Measurements from ENCODE around the gene AKTIP. TPM values are rescaled to one million over a fixed set of nuclear protein-coding genes. Genes with fewer than 3 reads are reported as not detected.

AKTIP gene
- total and polyA plus RNA-seq, 4 donors, result 56.8 to 76.2 (median 68.5) TPM

DNA sequence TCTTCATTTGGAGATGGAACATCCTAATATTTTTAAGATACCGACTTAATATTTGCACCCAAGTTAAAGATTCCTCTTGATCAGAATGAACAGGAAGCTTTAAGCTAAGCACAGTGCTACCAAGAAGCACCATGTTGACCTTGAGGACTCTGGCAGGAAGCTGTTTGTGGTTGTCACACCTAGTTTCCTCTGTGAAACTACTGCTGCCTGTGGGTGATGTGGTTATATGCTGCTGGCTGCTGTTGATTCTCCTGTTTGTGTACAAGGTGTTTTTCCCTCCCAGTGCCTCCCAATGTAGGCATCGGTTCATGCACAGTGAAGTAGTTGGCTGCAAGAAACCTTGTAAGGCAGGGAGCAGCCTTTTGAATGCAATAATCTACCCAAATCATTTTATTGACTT lies 45.3 kb downstream of the AKTIP start:
- WGBS (ENCODE audit: insufficient coverage), result no CpG with 5 or more reads among the region's 2 CpGs
- Histone ChIP-seq H3K4me3 (ENCODE audit: low read depth, low read length) (no peak overlapping the region), H3K27me3 (ENCODE audit: control insufficient read depth, insufficient read depth, low read length) (no peaks in the 10 kb centered on the region), H3K9me3 (ENCODE audit: control insufficient read depth, insufficient read depth, low read length) (no peaks in the 10 kb centered on the region), H3K36me3 (ENCODE audit: control insufficient read depth, insufficient read depth, low read length) (peaks cover 14% of the 10 kb centered on the region), H3K27ac (ENCODE audit: low read depth, low read length) (no peak overlapping the region), H3K4me1 (ENCODE audit: control insufficient read depth, insufficient read depth, low read length) (no peaks in the 10 kb centered on the region)
- no peak for DNase-seq (ENCODE audit: low read depth in 4 of 6, low spot score in 6 of 6)

DNA sequence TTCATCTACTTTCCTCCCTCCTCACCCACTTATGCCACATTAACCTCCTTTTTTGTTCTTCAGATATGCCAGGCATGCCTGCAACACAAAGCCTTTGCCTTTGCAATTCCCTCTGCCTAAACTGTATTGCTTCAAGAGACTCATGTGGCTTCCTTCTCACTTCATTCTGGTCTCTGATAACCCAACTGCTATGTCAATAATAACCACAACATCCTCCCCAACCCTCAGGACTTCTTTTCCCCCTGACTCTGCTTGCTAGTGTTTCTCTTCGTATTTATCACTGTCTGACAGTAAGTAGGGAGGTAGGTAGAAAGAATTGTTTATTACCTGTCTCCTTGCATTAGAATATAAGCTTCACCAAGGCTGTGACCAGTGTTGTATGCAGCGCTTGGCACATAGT lies 46.4 kb downstream of the AKTIP start:
- Histone ChIP-seq H3K9me3 (ENCODE audit: control insufficient read depth, insufficient read depth, low read length) (no peaks in the 10 kb centered on the region), H3K4me3 (ENCODE audit: low read depth, low read length) (no peak overlapping the region), H3K4me1 (ENCODE audit: control insufficient read depth, insufficient read depth, low read length) (no peaks in the 10 kb centered on the region), H3K27me3 (ENCODE audit: control insufficient read depth, insufficient read depth, low read length) (no peaks in the 10 kb centered on the region), H3K36me3 (ENCODE audit: control insufficient read depth, insufficient read depth, low read length) (peaks cover 14% of the 10 kb centered on the region), H3K27ac (ENCODE audit: low read depth, low read length) (no peak overlapping the region)
- DNase-seq (ENCODE audit: low read depth in 4 of 6, low spot score in 6 of 6), result no peak
- WGBS (ENCODE audit: insufficient coverage), result no CpG with 5 or more reads among the region's 2 CpGs

DNA sequence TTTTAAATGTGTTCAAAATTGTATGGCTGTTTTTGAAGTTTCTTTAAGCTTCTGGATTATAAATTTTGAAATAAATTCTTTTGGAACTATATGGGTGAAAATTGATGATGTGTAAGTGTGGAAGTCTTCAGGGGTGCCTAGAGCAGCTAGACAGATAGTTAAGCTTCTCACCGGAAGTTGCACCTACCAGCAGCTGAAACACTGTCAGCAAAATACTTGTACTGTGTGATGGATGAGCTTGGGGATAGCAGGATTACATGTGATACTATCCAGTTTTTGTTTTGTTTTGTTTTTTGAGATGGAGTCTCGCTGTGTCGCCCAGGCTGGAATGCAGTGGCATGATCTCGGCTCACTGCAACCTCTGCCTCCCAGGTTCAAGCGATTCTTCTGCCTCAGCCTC lies 49.1 kb downstream of the AKTIP start:
- Histone ChIP-seq H3K9me3 (ENCODE audit: control insufficient read depth, insufficient read depth, low read length) (no peaks in the 10 kb centered on the region), H3K4me3 (ENCODE audit: low read depth, low read length) (no peak overlapping the region), H3K27me3 (ENCODE audit: control insufficient read depth, insufficient read depth, low read length) (no peaks in the 10 kb centered on the region), H3K27ac (ENCODE audit: low read depth, low read length) (no peak overlapping the region), H3K36me3 (ENCODE audit: control insufficient read depth, insufficient read depth, low read length) (peaks cover 17% of the 10 kb centered on the region), H3K4me1 (ENCODE audit: control insufficient read depth, insufficient read depth, low read length) (no peaks in the 10 kb centered on the region)
- no peak for DNase-seq (ENCODE audit: low read depth in 4 of 6, low spot score in 6 of 6)
- WGBS (ENCODE audit: insufficient coverage), result 95% methylated on average over 5 of the region's 5 CpGs

DNA sequence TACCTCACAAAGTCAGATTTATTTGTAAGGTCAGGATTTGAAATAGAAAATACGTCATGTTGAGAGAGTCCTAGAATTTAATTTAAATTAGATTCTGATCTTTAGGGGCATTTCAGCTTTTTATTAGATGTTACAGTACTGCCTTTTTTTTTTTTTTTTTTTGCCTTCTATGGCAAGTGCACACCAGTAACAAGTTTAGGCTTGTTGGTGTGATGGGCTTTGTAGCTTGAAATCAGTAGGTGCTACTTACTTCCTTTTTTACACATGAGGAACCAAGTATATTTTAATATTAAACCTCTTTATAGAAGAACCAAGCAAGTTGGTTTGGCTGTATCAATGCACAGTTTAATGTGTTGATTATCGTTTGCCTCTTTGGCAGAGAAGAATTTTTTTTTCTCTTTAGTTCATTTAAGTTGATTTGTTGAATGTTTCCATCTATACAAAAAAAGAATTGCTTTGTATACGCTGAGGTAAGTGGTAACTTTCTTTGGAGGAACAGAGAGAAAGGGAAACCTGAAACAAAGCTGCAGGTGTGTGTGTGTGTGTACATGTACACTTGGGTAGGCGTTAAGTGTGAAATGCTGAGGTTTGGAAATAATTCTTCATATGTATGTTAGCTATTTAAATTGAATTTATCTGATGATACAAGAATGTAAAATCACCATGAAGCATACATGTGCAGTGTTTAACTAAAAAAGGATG lies 53.0 kb downstream of the AKTIP start:
- peaks cover 14% of the 10 kb centered on the region for H3K36me3 ChIP-seq (ENCODE audit: control insufficient read depth, insufficient read depth, low read length)
- no peak overlapping the region for H3K27ac ChIP-seq (ENCODE audit: low read depth, low read length)
- no peaks in the 10 kb centered on the region for H3K27me3 ChIP-seq (ENCODE audit: control insufficient read depth, insufficient read depth, low read length)
- no peak for DNase-seq (ENCODE audit: low read depth in 4 of 6, low spot score in 6 of 6)
- no CpG with 5 or more reads among the region's 4 CpGs for WGBS (ENCODE audit: insufficient coverage)
- H3K4me3 ChIP-seq (ENCODE audit: low read depth, low read length), result no peak overlapping the region
- no peaks in the 10 kb centered on the region for H3K9me3 ChIP-seq (ENCODE audit: control insufficient read depth, insufficient read depth, low read length)
- no peaks in the 10 kb centered on the region for H3K4me1 ChIP-seq (ENCODE audit: control insufficient read depth, insufficient read depth, low read length)

DNA sequence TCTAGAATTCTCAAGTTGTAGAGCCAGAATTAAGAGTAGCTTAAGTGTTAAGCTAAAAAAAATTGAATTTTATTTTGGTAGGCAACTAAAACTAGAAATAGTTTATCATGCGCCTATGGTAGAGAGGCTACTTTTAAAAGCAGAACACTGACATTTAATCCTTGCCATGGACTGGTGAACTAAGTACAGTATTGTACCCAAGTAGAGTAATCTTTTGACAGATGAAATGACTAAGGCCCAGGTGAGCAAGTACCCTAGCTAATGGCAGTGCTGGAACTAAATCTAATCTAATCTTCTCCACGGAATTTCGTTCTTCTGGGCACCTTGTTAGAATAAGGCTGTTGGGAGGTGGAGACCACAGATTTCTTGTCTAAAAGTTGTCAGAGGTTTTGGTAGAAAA lies 56.9 kb downstream of the AKTIP start:
- Histone ChIP-seq H3K4me1 (ENCODE audit: control insufficient read depth, insufficient read depth, low read length) (no peaks in the 10 kb centered on the region), H3K9me3 (ENCODE audit: control insufficient read depth, insufficient read depth, low read length) (no peaks in the 10 kb centered on the region), H3K36me3 (ENCODE audit: control insufficient read depth, insufficient read depth, low read length) (peaks cover 28% of the 10 kb centered on the region), H3K4me3 (ENCODE audit: low read depth, low read length) (no peak overlapping the region), H3K27me3 (ENCODE audit: control insufficient read depth, insufficient read depth, low read length) (no peaks in the 10 kb centered on the region), H3K27ac (ENCODE audit: low read depth, low read length) (no peak overlapping the region)
- WGBS (ENCODE audit: insufficient coverage), result no CpG with 5 or more reads among the region's 3 CpGs
- no peak for DNase-seq (ENCODE audit: low read depth in 4 of 6, low spot score in 6 of 6)

DNA sequence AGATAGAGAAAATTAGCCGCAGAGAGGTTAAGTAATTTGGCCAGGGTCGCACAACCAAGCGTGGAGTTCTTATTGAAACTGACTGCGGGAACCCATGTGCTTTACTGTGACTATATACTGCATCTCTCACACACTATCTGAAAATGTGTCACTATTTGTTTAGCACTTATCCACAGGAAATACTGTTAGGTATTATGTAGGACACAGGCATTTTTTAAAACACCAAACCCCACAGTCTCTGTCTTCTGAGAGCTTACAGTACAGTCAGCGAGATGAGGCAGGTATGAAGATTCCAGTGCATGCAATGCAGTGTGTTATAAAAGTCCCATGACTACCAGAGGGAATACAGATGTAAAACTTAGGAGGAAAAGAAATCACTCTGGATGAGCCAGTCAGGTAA lies 57.5 kb downstream of the AKTIP start:
- WGBS (ENCODE audit: insufficient coverage), result 100% methylated on average over 1 of the region's 5 CpGs
- H3K4me3 ChIP-seq (ENCODE audit: low read depth, low read length), result no peak overlapping the region
- DNase-seq (ENCODE audit: low read depth in 4 of 6, low spot score in 6 of 6), result no peak
- H3K27me3 ChIP-seq (ENCODE audit: control insufficient read depth, insufficient read depth, low read length), result no peaks in the 10 kb centered on the region
- H3K27ac ChIP-seq (ENCODE audit: low read depth, low read length), result no peak overlapping the region
- H3K4me1 ChIP-seq (ENCODE audit: control insufficient read depth, insufficient read depth, low read length), result no peaks in the 10 kb centered on the region
- H3K36me3 ChIP-seq (ENCODE audit: control insufficient read depth, insufficient read depth, low read length), result peaks cover 32% of the 10 kb centered on the region
- no peaks in the 10 kb centered on the region for H3K9me3 ChIP-seq (ENCODE audit: control insufficient read depth, insufficient read depth, low read length)

Small RNA genes within 50 kb of the gene (small RNA-seq; reads per million reads assigned to genes)
- not detected for gene RNU6-1153P (ENCODE audit: low replicate concordance)

Other genes with a start within 250 kb of the AKTIP start
- gene RBL2, start 68.7 kb downstream of the AKTIP start, total RNA-seq, result 10 to 100 TPM; 68.8 to 94.2 TPM
- 10 to 100 TPM; 53.4 to 60.9 TPM for gene RBL2, start 68.7 kb downstream of the AKTIP start, polyA plus RNA-seq (ENCODE audit: insufficient read length in 2 of 2)
- gene RPGRIP1L, start 200.7 kb upstream of the AKTIP start, total RNA-seq, result 10 to 100 TPM; 20.4 to 21.9 TPM
- 10 to 100 TPM; 15.7 to 17.1 TPM for gene RPGRIP1L, start 200.7 kb upstream of the AKTIP start, polyA plus RNA-seq (ENCODE audit: insufficient read length in 2 of 2)
- gene FTO, start 200.9 kb upstream of the AKTIP start, total RNA-seq, result 100 to 1,000 TPM; 139 to 183 TPM
- gene FTO, start 200.9 kb upstream of the AKTIP start, polyA plus RNA-seq (ENCODE audit: insufficient read length in 2 of 2), result 100 to 1,000 TPM; 129 to 142 TPM